ENCODE data around the gene FATE1.

The FATE1 gene

GRCh38 chrX:151703487-151703886, 12.3 kb upstream of the FATE1 start:
- DNase-seq (ENCODE audit: low read depth, low spot score), result no peak

DNA sequence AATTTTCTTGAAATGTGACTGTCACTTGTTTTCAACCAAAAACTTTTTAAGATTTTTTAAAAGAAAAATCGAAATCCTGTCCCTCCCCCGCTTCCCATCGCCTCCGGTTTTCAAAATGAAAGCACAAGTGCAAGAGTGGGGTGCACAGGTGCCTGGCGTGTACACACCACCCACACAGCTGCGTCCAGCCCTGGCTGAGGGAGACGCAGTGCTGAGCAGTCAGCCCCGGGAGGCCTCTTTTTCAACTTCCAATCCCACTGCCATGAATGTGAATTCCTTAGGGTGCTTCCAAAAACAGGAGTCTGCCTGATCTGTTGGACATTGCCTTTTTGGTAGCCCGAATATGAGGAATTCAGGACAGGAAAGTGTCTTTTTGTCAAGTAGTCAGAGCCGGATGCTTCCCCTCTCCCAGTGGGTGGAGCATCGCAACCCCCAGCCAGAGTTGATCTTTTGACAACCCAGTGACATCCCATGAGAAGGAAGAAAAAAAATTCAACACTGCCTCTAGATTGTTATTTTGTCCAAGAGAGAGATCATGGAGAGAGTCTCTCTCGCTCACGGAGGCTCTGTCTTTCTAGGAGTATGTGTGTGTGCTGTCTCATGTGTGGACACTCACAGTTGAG, 11.7 kb upstream of the FATE1 start:
- no peak for DNase-seq (ENCODE audit: low read depth, low spot score)

DNA sequence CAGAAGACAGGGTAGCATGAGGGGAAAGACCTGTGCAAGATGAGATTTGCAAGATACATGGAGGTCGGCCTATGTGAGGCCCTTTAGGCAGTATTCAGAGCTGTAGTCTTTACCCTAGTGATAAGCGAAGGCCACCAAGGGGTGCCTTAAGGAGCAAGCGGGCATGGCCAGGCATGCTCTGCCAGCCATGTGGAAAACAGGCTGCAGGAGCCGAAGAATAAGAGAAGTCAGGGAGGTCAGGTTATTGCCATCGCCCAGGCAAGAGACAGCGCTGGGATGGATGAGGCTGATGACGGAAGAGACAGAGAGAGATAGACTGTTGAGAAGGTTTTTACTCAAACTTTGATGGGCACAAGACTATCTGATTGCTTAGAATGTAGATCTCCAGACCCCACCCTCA, 7.0 kb upstream of the FATE1 start:
- no peak for DNase-seq (ENCODE audit: low read depth, low spot score)

- no peak for DNase-seq (ENCODE audit: low read depth, low spot score)
Measured at GRCh38 chrX:151710457-151710856, 5.4 kb upstream of the FATE1 start.

- DNase-seq (ENCODE audit: low read depth, low spot score), result no peak
Measured at GRCh38 chrX:151711154-151711553, 4.7 kb upstream of the FATE1 start.

- no peak for DNase-seq (ENCODE audit: low read depth, low spot score)
Measured at GRCh38 chrX:151711787-151712186, 4.0 kb upstream of the FATE1 start.

- no peak for DNase-seq (ENCODE audit: low read depth, low spot score)
Measured at GRCh38 chrX:151712253-151712652, 3.6 kb upstream of the FATE1 start.

GRCh38 chrX:151713849-151714248, 2.0 kb upstream of the FATE1 start:
- peak; percentile 25 for DNase-seq (ENCODE audit: low read depth, low spot score)

DNA sequence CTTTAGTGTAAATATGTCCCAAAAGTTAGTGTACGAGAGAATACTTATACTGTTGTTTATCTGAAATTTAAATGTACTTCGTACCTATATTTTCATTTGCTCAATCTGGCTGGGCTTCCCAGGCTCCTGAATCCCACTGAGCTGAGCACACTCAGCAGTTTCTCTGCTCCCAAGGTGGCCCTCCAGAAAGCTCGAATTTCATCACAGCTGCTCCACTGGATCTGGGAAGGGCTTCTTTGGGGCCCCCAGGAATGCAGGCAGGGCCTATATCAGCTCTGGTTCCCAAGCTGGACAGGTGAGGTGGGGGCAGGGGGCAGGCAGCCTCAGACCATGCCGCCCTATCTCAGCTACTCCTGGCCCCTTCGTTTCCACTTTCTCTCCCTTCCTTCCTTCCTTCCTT, 1.5 kb upstream of the FATE1 start:
- DNase-seq (ENCODE audit: low read depth, low spot score), result no peak

DNA sequence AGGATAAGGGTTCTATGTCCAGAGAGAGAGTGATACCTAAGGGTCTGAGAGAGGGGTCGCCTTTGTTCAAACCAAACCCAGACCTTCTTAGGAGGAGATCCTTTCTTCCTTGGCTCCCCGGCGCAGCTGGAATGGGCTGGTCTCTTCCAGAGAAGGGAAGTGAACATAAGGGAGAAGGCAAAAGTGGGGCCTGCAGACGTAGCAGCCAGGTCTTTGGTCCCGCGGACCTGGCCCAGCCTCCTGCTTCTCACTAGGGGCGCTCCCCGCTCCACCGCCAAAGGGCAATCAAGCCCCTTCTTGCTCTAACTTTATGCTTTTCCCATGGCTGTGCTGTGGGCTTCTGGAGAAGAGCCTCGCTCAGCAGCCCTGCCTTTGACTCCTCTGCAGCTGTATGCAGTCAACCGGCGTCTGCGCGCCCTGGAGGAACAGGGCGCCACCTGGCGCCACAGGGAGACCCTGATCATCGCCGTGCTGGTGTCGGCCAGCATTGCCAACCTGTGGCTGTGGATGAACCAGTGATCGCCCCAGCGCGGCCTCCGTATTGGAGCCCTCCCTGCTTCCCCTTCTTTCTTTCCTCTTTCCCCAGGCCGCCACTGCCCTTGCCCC, 6.5 kb downstream of the FATE1 start:
- peak; percentile 33 for DNase-seq (ENCODE audit: low read depth, low spot score)

GRCh38 chrX:151723156-151723760, 7.4 kb downstream of the FATE1 start:
- DNase-seq (ENCODE audit: low read depth, low spot score), result no peak

GRCh38 chrX:151724563-151725337, 8.9 kb downstream of the FATE1 start:
- no peak for DNase-seq (ENCODE audit: low read depth, low spot score)

DNA sequence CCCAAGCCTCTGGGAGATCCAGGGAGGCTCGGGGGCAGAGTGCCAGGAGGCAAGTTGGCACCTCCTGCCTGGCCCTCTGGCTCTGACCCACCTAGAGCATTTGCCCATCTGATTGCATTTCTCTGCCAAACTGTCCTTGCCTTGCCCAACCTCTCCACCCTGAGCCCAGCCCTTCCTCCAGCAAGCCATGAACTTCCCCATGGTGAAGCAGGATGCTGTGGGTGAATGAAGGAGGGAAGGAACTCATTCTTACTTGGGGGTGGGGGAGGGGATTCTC, 9.4 kb downstream of the FATE1 start:
- DNase-seq (ENCODE audit: low read depth, low spot score), result no peak

- no peak for DNase-seq (ENCODE audit: low read depth, low spot score)
Measured at GRCh38 chrX:151726751-151727150, 10.9 kb downstream of the FATE1 start.

GRCh38 chrX:151727346-151727745, 11.5 kb downstream of the FATE1 start:
- DNase-seq (ENCODE audit: low read depth, low spot score), result no peak

DNA sequence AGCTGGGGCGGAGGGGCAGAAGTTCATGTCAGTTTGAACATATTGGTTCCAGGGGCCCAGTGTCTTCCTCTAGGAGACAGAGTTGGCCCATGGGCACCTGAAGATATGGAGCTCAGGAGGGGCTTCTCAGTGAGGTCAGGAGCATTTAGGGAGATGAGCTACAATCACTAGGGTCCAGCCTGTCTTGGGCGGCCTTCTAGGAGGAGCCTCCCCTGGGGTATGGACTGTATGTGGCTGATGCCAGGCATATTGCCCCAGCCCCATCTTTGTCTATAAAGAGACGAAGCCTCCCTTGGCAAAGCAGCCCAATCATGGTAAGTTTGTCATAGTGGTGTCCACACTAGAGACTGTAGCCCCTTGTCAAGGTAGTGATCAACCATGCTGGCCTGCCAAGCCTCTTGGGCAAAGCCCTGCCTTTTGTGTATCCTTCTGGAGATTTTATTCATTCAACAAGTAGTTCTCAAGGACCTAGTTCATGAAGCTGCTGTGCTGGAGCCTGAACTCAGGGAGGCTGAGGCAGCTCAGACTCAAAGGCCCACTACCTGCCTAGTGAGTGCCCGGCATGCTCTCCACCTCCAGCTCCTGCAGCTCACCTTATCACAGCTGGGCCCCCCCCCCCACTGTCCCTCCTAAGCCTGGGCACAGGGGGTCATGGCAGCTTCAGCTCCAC, 13.4 kb downstream of the FATE1 start:
- no peak for DNase-seq (ENCODE audit: low read depth, low spot score)

DNA sequence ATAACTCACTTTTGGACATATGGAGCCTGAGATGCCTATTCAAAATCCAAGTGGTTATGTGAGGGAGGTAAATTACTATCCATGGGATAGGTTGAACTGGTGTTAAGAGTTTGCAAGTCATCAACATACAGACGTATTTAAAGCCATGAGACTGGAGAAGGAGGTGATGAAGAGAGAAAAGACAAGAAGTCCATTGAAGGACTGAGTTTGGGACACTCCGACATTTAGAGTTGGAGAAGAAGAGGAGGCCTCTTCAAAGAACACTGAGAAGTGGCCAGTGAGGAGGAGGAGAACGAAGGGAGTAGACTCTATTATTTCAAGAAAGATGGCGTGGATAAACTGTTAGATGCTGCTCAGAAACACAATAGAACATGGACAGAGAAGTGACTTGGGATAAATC, 18.6 kb downstream of the FATE1 start, which contains the start of gene CNGA2:
Gene CNGA2 (plus strand): TSS at position 301 of the 400 bp plus-strand sequence. CDS start 3,738 bp downstream, outside the sequence.
- DNase-seq (ENCODE audit: low read depth, low spot score), result no peak

- no peak for DNase-seq (ENCODE audit: low read depth, low spot score)
Measured at GRCh38 chrX:151735219-151735618, 19.4 kb downstream of the FATE1 start.

DNA sequence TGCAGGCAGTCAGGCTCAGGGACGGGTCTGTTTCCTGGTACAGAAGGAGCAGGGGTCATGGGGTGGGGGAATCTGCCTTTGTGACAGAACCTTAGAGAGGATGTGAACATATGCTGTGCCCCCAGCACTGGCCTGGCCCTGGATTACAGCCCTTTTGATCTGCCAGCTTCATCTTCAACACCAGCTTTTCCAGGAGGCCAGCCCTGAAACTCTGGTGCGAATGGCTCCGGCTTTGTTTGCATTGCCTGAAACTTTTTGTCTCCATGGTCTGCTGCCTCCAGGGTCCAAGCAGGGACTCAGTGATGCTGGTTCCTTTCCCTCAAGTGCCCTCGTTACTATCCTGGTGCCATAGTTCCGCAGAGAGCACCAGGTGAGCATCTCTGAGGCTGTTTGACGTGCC, 20.9 kb downstream of the FATE1 start:
- no peak for DNase-seq (ENCODE audit: low read depth, low spot score)

- no peak for DNase-seq (ENCODE audit: low read depth, low spot score)
Measured at GRCh38 chrX:151737494-151737893, 21.7 kb downstream of the FATE1 start.

GRCh38 chrX:151738751-151739150, 22.9 kb downstream of the FATE1 start:
- no peak for DNase-seq (ENCODE audit: low read depth, low spot score)

DNA sequence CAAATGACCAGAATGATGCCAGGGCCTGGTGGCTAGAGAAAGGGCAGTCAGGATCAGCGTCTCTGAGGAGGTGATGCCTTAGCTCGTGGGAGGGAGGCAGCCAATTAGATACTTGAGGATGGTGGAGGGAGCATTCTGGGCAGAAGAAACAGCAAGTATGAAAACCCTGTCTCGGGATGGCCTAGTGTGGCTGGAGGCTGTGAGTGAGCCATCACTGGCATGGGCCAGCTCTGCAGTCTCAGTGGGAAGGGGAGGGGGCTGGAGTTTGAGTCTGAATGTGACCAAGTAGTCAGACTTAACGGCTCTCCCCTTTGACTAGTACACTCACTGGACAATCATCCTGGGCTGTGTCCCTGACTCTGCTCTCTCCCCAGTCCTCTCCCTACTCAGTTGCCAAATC, 25.8 kb downstream of the FATE1 start:
- DNase-seq (ENCODE audit: low read depth, low spot score), result no peak

Measured in iPS DF 19.7 (cell line).